Glutamatergic neuron (in vitro differentiated cells): Measurements from ENCODE around the gene SETD2. TPM values are rescaled to one million over a fixed set of nuclear protein-coding genes. Genes with fewer than 3 reads are reported as not detected.

Experiments
- DNase-seq: peaks from one replicate; pipeline ENCODE4 v3.0.0; 2022
- H3K27ac Mint-ChIP-seq: one replicate; pipeline ENCODE4 v1.8.0; 2020; ENCODE audit warnings: mild to moderate bottlenecking, mixed read lengths, inconsistent platforms; ENCODE audit not compliant: unreplicated experiment
- H3K27me3 Mint-ChIP-seq: one replicate; pipeline ENCODE4 v1.8.0; 2020; ENCODE audit warnings: mild to moderate bottlenecking, moderate library complexity, mixed read lengths, inconsistent platforms; ENCODE audit not compliant: unreplicated experiment
- H3K36me3 Mint-ChIP-seq: one replicate; pipeline ENCODE4 v1.8.0; 2020; ENCODE audit warnings: mild to moderate bottlenecking, mixed read lengths, inconsistent platforms; ENCODE audit not compliant: unreplicated experiment
- H3K4me1 Mint-ChIP-seq: one replicate; pipeline ENCODE4 v1.8.0; 2020; ENCODE audit warnings: mild to moderate bottlenecking, low read depth, mixed read lengths, inconsistent platforms; ENCODE audit not compliant: unreplicated experiment
- H3K4me3 Mint-ChIP-seq: one replicate; pipeline ENCODE4 v1.8.0; 2020; ENCODE audit warnings: mild to moderate bottlenecking, mixed read lengths, inconsistent platforms; ENCODE audit not compliant: unreplicated experiment
- H3K9me3 Mint-ChIP-seq: one replicate; pipeline ENCODE4 v1.8.0; 2020; ENCODE audit warnings: mild to moderate bottlenecking, moderate library complexity, mixed read lengths, inconsistent platforms; ENCODE audit not compliant: unreplicated experiment
- CTCF ChIP-seq: fragments of 200-600 bp; sonication (generic); IDR thresholded peaks from one replicate; pipeline ENCODE4 v1.5.0; 2021; ENCODE audit not compliant: partially characterized antibody, unreplicated experiment
- total RNA-seq: library from RNA; stranded (reverse); fragmentation: NEBNext Ultra II Directional; extraction: Animal tissue kit (Norgen Biotek cat#: 25700); gene quantifications from one replicate; pipeline ENCODE4 v1.2.1, GENCODE V29; 2021; ENCODE audit not compliant: unreplicated experiment

Gene SETD2
- total RNA-seq, 1 donor from 2014 or later = 59.1 TPM

- no peak for DNase-seq
- TF ChIP-seq CTCF = no peak
- Mint-ChIP-seq H3K4me1 (peaks cover 2% of the 10 kb centered on the region), H3K27ac (no peak overlapping the region), H3K27me3 (peaks cover 11% of the 10 kb centered on the region), H3K36me3 (peaks cover 5% of the 10 kb centered on the region), H3K9me3 (peaks cover 5% of the 10 kb centered on the region), H3K4me3 (no peak overlapping the region)
Observed at GRCh38 chr3:47007001-47007400, 156.9 kb downstream of the SETD2 start.

GRCh38 chr3:47006145-47006651 lies 157.7 kb downstream of the SETD2 start:
- Mint-ChIP-seq H3K4me1 (peaks cover 2% of the 10 kb centered on the region), H3K4me3 (no peak overlapping the region), H3K36me3 (no peaks in the 10 kb centered on the region), H3K27ac (no peak overlapping the region), H3K27me3 (peaks cover 8% of the 10 kb centered on the region), H3K9me3 (peaks cover 5% of the 10 kb centered on the region)
- no peak for DNase-seq
- no peak for TF ChIP-seq CTCF

- no peak for TF ChIP-seq CTCF
- Mint-ChIP-seq H3K9me3 (peaks cover 5% of the 10 kb centered on the region), H3K4me1 (peaks cover 2% of the 10 kb centered on the region), H3K4me3 (no peak overlapping the region), H3K27me3 (peaks cover 5% of the 10 kb centered on the region), H3K27ac (no peak overlapping the region), H3K36me3 (no peaks in the 10 kb centered on the region)
- no peak for DNase-seq
Observed at GRCh38 chr3:47005212-47006144, 158.4 kb downstream of the SETD2 start.

GRCh38 chr3:47004369-47005211 lies 159.3 kb downstream of the SETD2 start:
- no peak for TF ChIP-seq CTCF
- no peak overlapping the region for H3K4me3 Mint-ChIP-seq
- H3K27me3 Mint-ChIP-seq = peaks cover 7% of the 10 kb centered on the region

More at GRCh38 chr3:47004369-47005211, 159.3 kb downstream of the SETD2 start:
- peaks cover 4% of the 10 kb centered on the region for H3K4me1 Mint-ChIP-seq
- DNase-seq = no peak
- no peaks in the 10 kb centered on the region for H3K36me3 Mint-ChIP-seq
- no peak overlapping the region for H3K27ac Mint-ChIP-seq
- peaks cover 5% of the 10 kb centered on the region for H3K9me3 Mint-ChIP-seq
